Measurements from ENCODE around the gene RAB14. TPM values are rescaled to one million over a fixed set of nuclear protein-coding genes. Genes with fewer than 3 reads are reported as not detected.
A peak's percentile ranks its signal among the peaks of the same experiment; 100 is the strongest.
"Not testable (repeated sequence)": the region's sequence is repeated elsewhere in the genome, so short reads cannot be mapped to it uniquely, and the experiment has no call there.

The RAB14 gene
- total and polyA plus RNA-seq, 7 experiments from 2014 or later, result 30.5 to 66.5 (median 46.4) TPM

DNA sequence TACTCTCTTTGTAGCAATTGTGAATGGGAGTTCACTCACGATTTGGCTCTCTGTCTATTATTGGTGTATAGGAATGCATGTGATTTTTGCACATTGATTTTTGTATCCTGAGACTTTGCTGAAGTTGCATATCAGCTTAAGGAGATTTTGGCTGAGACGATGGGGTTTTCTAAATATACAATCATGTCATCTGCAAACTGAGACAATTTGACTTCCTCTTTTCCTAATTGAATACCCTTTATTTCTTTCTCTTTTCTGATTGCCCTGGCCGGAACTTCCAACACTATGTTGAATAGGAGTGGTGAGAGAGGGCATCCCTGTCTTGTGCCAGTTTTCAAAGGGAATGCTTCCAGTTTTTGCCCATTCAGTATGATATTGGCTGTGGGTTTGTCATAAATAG lies 72.3 kb downstream of the RAB14 start:
- H3K27me3 ChIP-seq (ENCODE audit: control insufficient read depth in 2 of 2, insufficient read depth in 2 of 2, low read length in 2 of 2); H3K9me3 ChIP-seq (ENCODE audit: control insufficient read depth in 2 of 3, low read length in 3 of 3); H3K4me3 ChIP-seq (ENCODE audit: low read length); intact Hi-C loops (cut with micrococcal nuclease); ATAC-seq; H3K27me3 Mint-ChIP-seq; H3K27ac ChIP-seq (ENCODE audit: low read depth, low read length); CTCF ChIA-PET; H3K36me3 ChIP-seq (ENCODE audit: control insufficient read depth in 2 of 3, insufficient read depth in 3 of 3, low read length in 3 of 3); DNase-seq: not testable (repeated sequence)
- peaks cover 33 to 73% (median 68%) of the 10 kb centered on the region in 5 donors for H3K36me3 Mint-ChIP-seq
- peak overlapping the region in 8 of 9 donors; percentile 48 to 99 (median 88) for H3K27ac Mint-ChIP-seq
- POLR2A ChIA-PET, result interaction anchor here (13.4 kb wide), 1 partner anchor 7 kb away, joined by 181 read pairs; no protein-coding TSS in a partner anchor
- peaks cover 53 to 93% (median 90%) of the 10 kb centered on the region in 7 donors for H3K4me1 Mint-ChIP-seq
- peaks cover 10 to 49% (median 21%) of the 10 kb centered on the region in 11 donors for H3K9me3 Mint-ChIP-seq
- H3K4me3 Mint-ChIP-seq, result peak overlapping the region in 9 of 10 donors; percentile 42 to 81 (median 62)
- H3K4me1 ChIP-seq (ENCODE audit: control insufficient read depth in 2 of 2, insufficient read depth in 2 of 2, low read length in 2 of 2), result peaks cover 32 to 44% of the 10 kb centered on the region in 2 donors

Other genes starting within 250 kb of the RAB14 start
- 1 to 10 TPM; 1.8 to 2.9 (median 2.4) TPM for gene C5, start 151.6 kb downstream of the RAB14 start, total RNA-seq
- gene C5, start 151.6 kb downstream of the RAB14 start, polyA plus RNA-seq, result under 1 TPM; 0.41 to 0.48 TPM
- gene CNTRL, start 126.9 kb downstream of the RAB14 start, total RNA-seq, result 100 to 1,000 TPM in 2 of 5 experiments, 10 to 100 TPM in 3; 74.5 to 131 (median 88.6) TPM
- 10 to 100 TPM; 14.4 to 26.3 TPM for gene CNTRL, start 126.9 kb downstream of the RAB14 start, polyA plus RNA-seq
- gene GSN, start 66.3 kb upstream of the RAB14 start, total RNA-seq, result 10 to 100 TPM in 1 of 5 experiments, 1 to 10 TPM in 4; 4.2 to 34.6 (median 7.8) TPM
- gene GSN, start 66.3 kb upstream of the RAB14 start, polyA plus RNA-seq, result 1 to 10 TPM; 2.9 to 3.9 TPM
- gene STOM, start 168.4 kb upstream of the RAB14 start, total RNA-seq, result 10 to 100 TPM in 4 of 5 experiments, 1 to 10 TPM in 1; 8.8 to 59.8 (median 16.1) TPM
- gene STOM, start 168.4 kb upstream of the RAB14 start, polyA plus RNA-seq, result 10 to 100 TPM; 13.0 to 13.3 TPM

Measured in naive thymus-derived CD4-positive, alpha-beta T cell (primary cell).